ENCODE data around the gene HSPBP1. TPM values are rescaled to one million over a fixed set of nuclear protein-coding genes. Genes with fewer than 3 reads are reported as not detected.

HSPBP1 gene
- total RNA-seq, 4 donors from 2014 or later = 24.2 to 48.4 (median 31.2) TPM

- Histone ChIP-seq H3K9me3 (no peaks in the 10 kb centered on the region), H3K4me1 (peaks cover 6 to 22% of the 10 kb centered on the region in 2 donors), H3K27me3 (no peaks in the 10 kb centered on the region), H3K4me3 (replicated peaks in 1 of 3) (no peak overlapping the region), H3K27ac (no peak overlapping the region), H3K36me3 (peaks cover 0 to 9% of the 10 kb centered on the region in 2 donors)
- TF ChIP-seq CTCF (IDR thresholded peaks at IDR 0.05) = no peak
- TF ChIP-seq POLR2A (IDR thresholded peaks at IDR 0.05) = no peak
- intact Hi-C loops (cut with DNase I) = no loop called here
- 84 to 87% methylated on average over 12 to 13 of the region's 26 CpGs for WGBS, 2 donors
- DNase-seq = no peak
Observed at GRCh38 chr19:55224038-55224665, 55.8 kb downstream of the HSPBP1 start.

GRCh38 chr19:55223291-55224037 is 56.4 kb downstream of the HSPBP1 start:
- intact Hi-C loops (cut with DNase I) = no loop called here

GRCh38 chr19:55220525-55220924 is 59.4 kb downstream of the HSPBP1 start:
- 77 to 79% methylated on average over 8 to 9 of the region's 9 CpGs for WGBS, 2 donors
- H3K36me3 ChIP-seq = no peaks in the 10 kb centered on the region
- peaks cover 4 to 13% of the 10 kb centered on the region in 2 donors for H3K4me1 ChIP-seq
- no peaks in the 10 kb centered on the region for H3K9me3 ChIP-seq
- no peak for TF ChIP-seq CTCF (IDR thresholded peaks at IDR 0.05)
- no peak for TF ChIP-seq POLR2A (IDR thresholded peaks at IDR 0.05)
- no peak overlapping the region for H3K4me3 ChIP-seq (replicated peaks in 1 of 3)
- H3K27me3 ChIP-seq = no peaks in the 10 kb centered on the region
- DNase-seq = no peak
- intact Hi-C loops (cut with DNase I) = no loop called here
- no peak overlapping the region for H3K27ac ChIP-seq

More at GRCh38 chr19:55223291-55224037, 56.4 kb downstream of the HSPBP1 start:
- TF ChIP-seq POLR2A (IDR thresholded peaks at IDR 0.05) (no peak), CTCF (IDR thresholded peaks at IDR 0.05) (no peak)
- H3K27ac ChIP-seq = no peak overlapping the region
- no peaks in the 10 kb centered on the region for H3K9me3 ChIP-seq
- peaks cover 3 to 15% of the 10 kb centered on the region in 2 donors for H3K4me1 ChIP-seq
- H3K4me3 ChIP-seq (replicated peaks in 1 of 3) = no peak overlapping the region
- no peak for DNase-seq
- 84 to 88% methylated on average over 11 to 14 of the region's 17 CpGs for WGBS, 2 donors
- peaks cover 0 to 9% of the 10 kb centered on the region in 2 donors for H3K36me3 ChIP-seq
- H3K27me3 ChIP-seq = no peaks in the 10 kb centered on the region

- TF ChIP-seq CTCF (IDR thresholded peaks at IDR 0.05) (no peak), POLR2A (IDR thresholded peaks at IDR 0.05) (no peak)
- DNase-seq = peak; percentile 79 to 80
- intact Hi-C loops (cut with DNase I) = no loop called here
- Histone ChIP-seq H3K27ac (peak overlapping the region in 1 of 3 donors; percentile 42), H3K9me3 (no peaks in the 10 kb centered on the region), H3K36me3 (no peaks in the 10 kb centered on the region), H3K4me1 (peaks cover 4 to 13% of the 10 kb centered on the region in 2 donors), H3K4me3 (replicated peaks in 1 of 3) (peak overlapping the region in 2 of 3 donors; percentile 6 to 22), H3K27me3 (no peaks in the 10 kb centered on the region)
- WGBS, 2 donors = 5 to 7% methylated on average over 24 to 29 of the region's 36 CpGs
Observed at GRCh38 chr19:55216461-55217198, 63.3 kb downstream of the HSPBP1 start.
